ENCODE measurements around the gene CBFB. TPM values are rescaled to one million over a fixed set of nuclear protein-coding genes. Genes with fewer than 3 reads are reported as not detected.

CBFB gene
- total RNA-seq, 1 experiment from 2014 or later: 185 TPM

DNA sequence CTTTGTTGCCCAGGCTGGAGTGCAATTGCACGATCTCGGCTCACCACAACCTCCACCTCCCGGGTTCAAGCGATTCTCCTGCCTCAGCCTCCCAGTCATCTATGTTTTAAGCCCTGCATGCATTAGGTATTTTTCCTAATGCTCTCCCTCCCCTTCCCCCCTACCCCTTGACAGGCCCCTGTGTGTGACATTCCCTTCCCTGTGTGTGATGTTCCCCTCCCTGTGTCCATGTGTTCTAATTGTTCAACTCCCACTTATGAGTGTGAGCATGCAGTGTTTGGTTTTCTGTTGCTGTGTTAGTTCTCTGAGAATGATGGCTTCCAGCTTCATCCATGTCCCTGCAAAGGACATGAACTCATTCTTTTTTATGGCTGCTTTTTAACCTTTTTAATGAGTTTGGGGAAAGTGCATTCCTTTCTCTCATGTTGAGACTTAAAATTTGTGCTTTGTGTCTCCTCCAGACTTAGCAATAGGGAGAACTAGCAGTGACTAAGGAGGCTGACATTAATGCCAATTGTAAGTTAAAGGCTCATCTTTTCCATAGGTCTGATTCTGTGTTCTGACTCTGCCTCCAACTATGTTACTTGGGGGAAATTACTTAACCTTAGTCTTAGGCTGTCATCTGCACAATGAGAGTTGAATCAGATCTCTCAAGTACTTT lies 63.1 kb downstream of the CBFB start:
- DNase-seq (ENCODE audit: low spot score): no peak

DNA sequence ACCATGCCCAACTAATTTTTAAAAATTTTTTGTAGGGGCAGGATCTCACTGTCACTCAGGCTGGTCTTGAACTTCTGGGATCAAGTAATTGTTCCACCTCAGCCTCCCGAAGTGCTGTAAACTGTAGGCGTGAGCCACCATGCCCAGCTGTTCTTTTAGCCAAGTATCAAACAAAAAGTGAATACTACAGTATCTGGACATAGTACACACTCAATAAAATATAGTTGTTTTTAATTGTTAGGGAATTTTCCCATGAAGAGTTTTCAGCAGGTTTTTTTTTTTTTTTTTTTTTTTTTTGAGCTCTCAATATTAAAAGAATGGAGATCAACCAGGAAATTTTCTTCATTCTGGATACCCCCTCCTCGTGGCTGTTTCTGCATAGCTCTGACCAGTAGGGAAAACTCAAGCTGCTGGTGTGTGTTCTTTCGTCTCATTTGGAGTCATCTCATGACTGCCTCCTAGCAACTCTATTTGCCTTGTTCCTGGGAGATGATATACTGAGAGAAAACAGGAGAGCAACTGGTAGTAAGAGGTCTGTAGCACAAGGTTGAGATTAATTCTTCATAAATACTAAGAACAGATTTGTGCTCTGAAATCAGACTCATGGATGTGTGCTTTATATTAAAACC lies 64.3 kb downstream of the CBFB start:
- H3K36me3 ChIP-seq (ENCODE audit: insufficient read depth, low read length, poor library complexity, severe bottlenecking): peaks cover 4% of the 10 kb centered on the region
- H3K9me3 ChIP-seq (ENCODE audit: low read depth, low read length, poor library complexity, severe bottlenecking): no peaks in the 10 kb centered on the region
- no peak for DNase-seq (ENCODE audit: low spot score)
- no peak overlapping the region for H3K27ac ChIP-seq (ENCODE audit: low read depth, low read length, poor library complexity, severe bottlenecking)
- peaks cover 14% of the 10 kb centered on the region for H3K4me1 ChIP-seq (ENCODE audit: insufficient read depth, low read length, poor library complexity, severe bottlenecking)
- ChIA-PET CTCF (interaction anchor here (0.7 kb wide), 2 partner anchors 11 to 62 kb away, joined by 5 to 6 read pairs; no protein-coding TSS in a partner anchor), POLR2A (ENCODE audit: low non-redundant PET) (no interaction called here)
- H3K27me3 ChIP-seq (replicated peaks; ENCODE audit: insufficient read depth, low read depth, low read length, poor library complexity): no peaks in the 10 kb centered on the region
- H3K4me3 ChIP-seq (ENCODE audit: low read depth, low read length, poor library complexity, severe bottlenecking): no peak overlapping the region
- BruUV-seq (replicated peaks): no TSS peak
- intact Hi-C loops (cut with micrococcal nuclease; ENCODE audit: unreplicated experiment): no loop called here
- TF ChIP-seq EZH2 (IDR thresholded peaks at IDR 0.05; ENCODE audit: borderline replicate concordance, low read depth, low read length, poor library complexity, severe bottlenecking): no peak
- TF ChIP-seq, protein P1, sequence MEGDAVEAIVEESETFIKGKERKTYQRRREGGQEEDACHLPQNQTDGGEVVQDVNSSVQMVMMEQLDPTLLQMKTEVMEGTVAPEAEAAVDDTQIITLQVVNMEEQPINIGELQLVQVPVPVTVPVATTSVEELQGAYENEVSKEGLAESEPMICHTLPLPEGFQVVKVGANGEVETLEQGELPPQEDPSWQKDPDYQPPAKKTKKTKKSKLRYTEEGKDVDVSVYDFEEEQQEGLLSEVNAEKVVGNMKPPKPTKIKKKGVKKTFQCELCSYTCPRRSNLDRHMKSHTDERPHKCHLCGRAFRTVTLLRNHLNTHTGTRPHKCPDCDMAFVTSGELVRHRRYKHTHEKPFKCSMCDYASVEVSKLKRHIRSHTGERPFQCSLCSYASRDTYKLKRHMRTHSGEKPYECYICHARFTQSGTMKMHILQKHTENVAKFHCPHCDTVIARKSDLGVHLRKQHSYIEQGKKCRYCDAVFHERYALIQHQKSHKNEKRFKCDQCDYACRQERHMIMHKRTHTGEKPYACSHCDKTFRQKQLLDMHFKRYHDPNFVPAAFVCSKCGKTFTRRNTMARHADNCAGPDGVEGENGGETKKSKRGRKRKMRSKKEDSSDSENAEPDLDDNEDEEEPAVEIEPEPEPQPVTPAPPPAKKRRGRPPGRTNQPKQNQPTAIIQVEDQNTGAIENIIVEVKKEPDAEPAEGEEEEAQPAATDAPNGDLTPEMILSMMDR (conservative IDR thresholded peaks at IDR 0.05; ENCODE audit: low read depth, low read length): no peak

More for the DNA sequence above, 63.1 kb downstream of the CBFB start:
- TF ChIP-seq EZH2 (IDR thresholded peaks at IDR 0.05; ENCODE audit: borderline replicate concordance, low read depth, low read length, poor library complexity, severe bottlenecking): no peak
- TF ChIP-seq, protein P1 (conservative IDR thresholded peaks at IDR 0.05; ENCODE audit: low read depth, low read length): no peak
- ChIA-PET POLR2A (ENCODE audit: low non-redundant PET) (no interaction called here), CTCF (no interaction called here)
- H3K4me3 ChIP-seq (ENCODE audit: low read depth, low read length, poor library complexity, severe bottlenecking): no peak overlapping the region
- no peak overlapping the region for H3K27ac ChIP-seq (ENCODE audit: low read depth, low read length, poor library complexity, severe bottlenecking)
- H3K27me3 ChIP-seq (replicated peaks; ENCODE audit: insufficient read depth, low read depth, low read length, poor library complexity): no peaks in the 10 kb centered on the region
- intact Hi-C loops (cut with micrococcal nuclease; ENCODE audit: unreplicated experiment): no loop called here
- H3K9me3 ChIP-seq (ENCODE audit: low read depth, low read length, poor library complexity, severe bottlenecking): no peaks in the 10 kb centered on the region
- H3K4me1 ChIP-seq (ENCODE audit: insufficient read depth, low read length, poor library complexity, severe bottlenecking): peaks cover 22% of the 10 kb centered on the region
- H3K36me3 ChIP-seq (ENCODE audit: insufficient read depth, low read length, poor library complexity, severe bottlenecking): peaks cover 4% of the 10 kb centered on the region
- no TSS peak for BruUV-seq (replicated peaks)

- no peak overlapping the region for H3K4me3 ChIP-seq (ENCODE audit: low read depth, low read length, poor library complexity, severe bottlenecking)
- BruUV-seq (replicated peaks): no TSS peak
- no peaks in the 10 kb centered on the region for H3K4me1 ChIP-seq (ENCODE audit: insufficient read depth, low read length, poor library complexity, severe bottlenecking)
- H3K27ac ChIP-seq (ENCODE audit: low read depth, low read length, poor library complexity, severe bottlenecking): no peak overlapping the region
- ChIA-PET CTCF (interaction anchor here (0.7 kb wide), 2 partner anchors 17 to 209 kb away, joined by 4 read pairs; no protein-coding TSS in a partner anchor), POLR2A (ENCODE audit: low non-redundant PET) (no interaction called here)
- TF ChIP-seq EZH2 (IDR thresholded peaks at IDR 0.05; ENCODE audit: borderline replicate concordance, low read depth, low read length, poor library complexity, severe bottlenecking): no peak
- TF ChIP-seq, protein P1 (conservative IDR thresholded peaks at IDR 0.05; ENCODE audit: low read depth, low read length): no peak
- H3K36me3 ChIP-seq (ENCODE audit: insufficient read depth, low read length, poor library complexity, severe bottlenecking): peaks cover 13% of the 10 kb centered on the region
- H3K27me3 ChIP-seq (replicated peaks; ENCODE audit: insufficient read depth, low read depth, low read length, poor library complexity): no peaks in the 10 kb centered on the region
- no peak for DNase-seq (ENCODE audit: low spot score)
- intact Hi-C loops (cut with micrococcal nuclease; ENCODE audit: unreplicated experiment): no loop called here
- no peaks in the 10 kb centered on the region for H3K9me3 ChIP-seq (ENCODE audit: low read depth, low read length, poor library complexity, severe bottlenecking)
Observed at GRCh38 chr16:67098599-67098998, 69.7 kb downstream of the CBFB start.
